Activated T-cell treated with anti-CD3 and anti-CD28 coated beads, Interleukin-2, amount 50 U/mL, for 72 hours (primary cell): ENCODE data around the gene JUND. TPM values are rescaled to one million over a fixed set of nuclear protein-coding genes. Genes with fewer than 3 reads are reported as not detected.

Source experiments
- total RNA-seq, 2 donors: library from RNA; stranded (reverse); gene quantifications; one replicate each; pipeline ENCODE4 v1.2.3, GENCODE V29; 2022

JUND gene
- total RNA-seq, 2 donors from 2014 or later = 197 to 235 TPM

Other genes starting within 250 kb of the JUND start
- 10 to 100 TPM; 13.4 to 20.4 TPM for gene IL12RB1, start 194.7 kb downstream of the JUND start, total RNA-seq
- 10 to 100 TPM; 22.4 to 23.2 TPM for gene MAST3, start 183.8 kb downstream of the JUND start, total RNA-seq
- 10 to 100 TPM; 13.3 to 15.4 TPM for gene PIK3R2, start 128.5 kb downstream of the JUND start, total RNA-seq
- 10 to 100 TPM; 10.2 to 11.4 TPM for gene IFI30, start 107.8 kb downstream of the JUND start, total RNA-seq
- gene MPV17L2, start 88.4 kb downstream of the JUND start, total RNA-seq = 10 to 100 TPM in 1 of 2 donors, 1 to 10 TPM in 1; 9.8 to 10.1 TPM
- gene RAB3A, start 77.6 kb downstream of the JUND start, total RNA-seq = 1 to 10 TPM; 1.8 to 1.9 TPM
- gene PDE4C, start 55.2 kb downstream of the JUND start, total RNA-seq = under 1 TPM in 1 of 2 donors, not detected in 1; 0.10 TPM
- gene IQCN, start 7.2 kb downstream of the JUND start, total RNA-seq = 1 to 10 TPM; 2.2 to 2.8 TPM
- gene LSM4, start 41.5 kb upstream of the JUND start, total RNA-seq = 100 to 1,000 TPM; 178 to 250 TPM
- gene PGPEP1, start 59.0 kb upstream of the JUND start, total RNA-seq = 10 to 100 TPM; 55.5 to 58.0 TPM
- gene GDF15, start 104.5 kb upstream of the JUND start, total RNA-seq = under 1 TPM in 1 of 2 donors, not detected in 1; 0.60 TPM
- not detected for gene LRRC25, start 116.0 kb upstream of the JUND start, total RNA-seq
- gene SSBP4, start 137.8 kb upstream of the JUND start, total RNA-seq = 10 to 100 TPM; 46.8 to 48.1 TPM
- gene ISYNA1, start 156.5 kb upstream of the JUND start, total RNA-seq = 10 to 100 TPM; 20.5 to 24.8 TPM
- 10 to 100 TPM; 25.9 to 32.3 TPM for gene ELL, start 240.4 kb upstream of the JUND start, total RNA-seq